ENCODE data around the gene IGFLR1.

Gene IGFLR1

GRCh38 chr19:35755550-35756376 is 13.5 kb upstream of the IGFLR1 start:
- peak; percentile 84 for DNase-seq (ENCODE audit: low spot score)

- DNase-seq (ENCODE audit: low spot score): no peak
These were observed 12.9 kb upstream of the IGFLR1 start for GRCh38 chr19:35755131-35755549.

GRCh38 chr19:35754370-35755130 is 12.3 kb upstream of the IGFLR1 start:
- DNase-seq (ENCODE audit: low spot score): no peak

- no peak for DNase-seq (ENCODE audit: low spot score)
These were observed 11.6 kb upstream of the IGFLR1 start for GRCh38 chr19:35753634-35754369.

GRCh38 chr19:35752746-35753350 is 10.6 kb upstream of the IGFLR1 start:
- DNase-seq (ENCODE audit: low spot score): no peak

- no peak for DNase-seq (ENCODE audit: low spot score)
These were observed 9.8 kb upstream of the IGFLR1 start for GRCh38 chr19:35751839-35752745.

- DNase-seq (ENCODE audit: low spot score): no peak
These were observed 7.9 kb upstream of the IGFLR1 start for GRCh38 chr19:35750167-35750566.

- DNase-seq (ENCODE audit: low spot score): peak; percentile 99
These were observed 6.1 kb upstream of the IGFLR1 start, which contains the start of gene LIN37 for GRCh38 chr19:35748106-35749020. LIN37 (plus strand) TSS chr19:35748576; CDS start chr19:35748725, 149 bp downstream.

- DNase-seq (ENCODE audit: low spot score): no peak
These were observed 4.3 kb upstream of the IGFLR1 start for GRCh38 chr19:35746531-35746930.

GRCh38 chr19:35746087-35746462 is 3.8 kb upstream of the IGFLR1 start:
- DNase-seq (ENCODE audit: low spot score): no peak

- DNase-seq (ENCODE audit: low spot score): peak; percentile 96
These were observed 3.3 kb upstream of the IGFLR1 start, which contains the start of the genes PSENEN and U2AF1L4 for GRCh38 chr19:35745328-35746086. PSENEN (plus strand) TSS chr19:35745651; CDS start chr19:35745931, 280 bp downstream. U2AF1L4 (minus strand) TSS chr19:35745418; CDS start chr19:35745391, 27 bp downstream.

- DNase-seq (ENCODE audit: low spot score): peak; percentile 95
These were observed 2.4 kb upstream of the IGFLR1 start for GRCh38 chr19:35744430-35745327.

GRCh38 chr19:35743640-35744429 is 1.6 kb upstream of the IGFLR1 start:
- no peak for DNase-seq (ENCODE audit: low spot score)

GRCh38 chr19:35741203-35741515 is 1.1 kb downstream of the IGFLR1 start:
- DNase-seq (ENCODE audit: low spot score): no peak

GRCh38 chr19:35740423-35741202 is 1.6 kb downstream of the IGFLR1 start:
- DNase-seq (ENCODE audit: low spot score): peak; percentile 98

- no peak for DNase-seq (ENCODE audit: low spot score)
These were observed 2.2 kb downstream of the IGFLR1 start for GRCh38 chr19:35740108-35740422.

All from left forelimb (tissue), 1 donor.